ENCODE measurements around the gene CLMP. TPM values are rescaled to one million over a fixed set of nuclear protein-coding genes. Genes with fewer than 3 reads are reported as not detected.
A peak's percentile ranks its signal among the peaks of the same experiment; 100 is the strongest.

CLMP gene
- polyA plus RNA-seq, 2 of the 4 experiments (the other 2 are of a cell fraction) = 15.7 to 17.1 TPM

DNA sequence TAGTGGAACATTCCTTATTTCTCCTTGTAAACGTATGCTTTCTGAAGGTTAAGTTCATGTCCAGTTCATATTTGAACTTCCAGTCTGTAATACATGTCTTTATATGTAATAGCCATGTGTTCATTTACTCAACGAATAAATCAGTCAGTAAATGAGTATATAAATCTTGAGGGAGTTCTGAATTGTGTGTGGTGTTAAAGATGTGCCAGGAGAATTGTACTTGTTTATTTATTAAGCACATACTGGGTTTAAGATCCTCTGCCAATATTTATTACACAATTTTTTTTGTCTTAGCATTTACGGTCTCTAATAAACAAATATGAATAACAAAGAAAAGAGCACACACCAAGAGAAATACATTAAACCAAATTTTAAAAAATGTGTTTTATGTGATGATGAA, 26.5 kb upstream of the CLMP start:
- DNase-seq (ENCODE audit: low read depth in 1 of 2, low spot score in 1 of 2) (no peak), FAIRE-seq (no peak), ATAC-seq (no peak)
- Histone ChIP-seq H3K27ac (no peak overlapping the region), H3K9me3 (peaks cover 7% of the 10 kb centered on the region), H3K4me1 (peaks cover 27% of the 10 kb centered on the region), H3K4me2 (no peak overlapping the region), H3K4me3 (no peak overlapping the region)
- POLR2A ChIA-PET = no interaction called here
- TF ChIP-seq, protein P1, sequence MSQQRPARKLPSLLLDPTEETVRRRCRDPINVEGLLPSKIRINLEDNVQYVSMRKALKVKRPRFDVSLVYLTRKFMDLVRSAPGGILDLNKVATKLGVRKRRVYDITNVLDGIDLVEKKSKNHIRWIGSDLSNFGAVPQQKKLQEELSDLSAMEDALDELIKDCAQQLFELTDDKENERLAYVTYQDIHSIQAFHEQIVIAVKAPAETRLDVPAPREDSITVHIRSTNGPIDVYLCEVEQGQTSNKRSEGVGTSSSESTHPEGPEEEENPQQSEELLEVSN (IDR thresholded peaks at IDR 0.05; ENCODE audit: borderline replicate concordance, low read depth) = no peak
- TF ChIP-seq NR3C1 (IDR thresholded peaks at IDR 0.05) (no peak), KDM1A (IDR thresholded peaks at IDR 0.05; ENCODE audit: low read depth) (no peak), RNF2 (IDR thresholded peaks at IDR 0.05; ENCODE audit: borderline replicate concordance, low read depth) (no peak), CHD2 (IDR thresholded peaks at IDR 0.05; ENCODE audit: low read length, partially characterized antibody) (no peak), RAD21 (conservative IDR thresholded peaks at IDR 0.05 in 1 of 2, IDR thresholded peaks at IDR 0.05 in 1 of 2) (no peak), HOXB13 (CRISPR knock-in tag; IDR thresholded peaks at IDR 0.05; ENCODE audit: low read depth) (no peak), NPAS2 (CRISPR knock-in tag; IDR thresholded peaks at IDR 0.05; ENCODE audit: borderline replicate concordance) (no peak)
- TF ChIP-seq, protein P2, sequence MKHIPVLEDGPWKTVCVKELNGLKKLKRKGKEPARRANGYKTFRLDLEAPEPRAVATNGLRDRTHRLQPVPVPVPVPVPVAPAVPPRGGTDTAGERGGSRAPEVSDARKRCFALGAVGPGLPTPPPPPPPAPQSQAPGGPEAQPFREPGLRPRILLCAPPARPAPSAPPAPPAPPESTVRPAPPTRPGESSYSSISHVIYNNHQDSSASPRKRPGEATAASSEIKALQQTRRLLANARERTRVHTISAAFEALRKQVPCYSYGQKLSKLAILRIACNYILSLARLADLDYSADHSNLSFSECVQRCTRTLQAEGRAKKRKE (CRISPR knock-in tag; IDR thresholded peaks at IDR 0.05; ENCODE audit: low read depth) = no peak
- TF ChIP-seq, protein P3, sequence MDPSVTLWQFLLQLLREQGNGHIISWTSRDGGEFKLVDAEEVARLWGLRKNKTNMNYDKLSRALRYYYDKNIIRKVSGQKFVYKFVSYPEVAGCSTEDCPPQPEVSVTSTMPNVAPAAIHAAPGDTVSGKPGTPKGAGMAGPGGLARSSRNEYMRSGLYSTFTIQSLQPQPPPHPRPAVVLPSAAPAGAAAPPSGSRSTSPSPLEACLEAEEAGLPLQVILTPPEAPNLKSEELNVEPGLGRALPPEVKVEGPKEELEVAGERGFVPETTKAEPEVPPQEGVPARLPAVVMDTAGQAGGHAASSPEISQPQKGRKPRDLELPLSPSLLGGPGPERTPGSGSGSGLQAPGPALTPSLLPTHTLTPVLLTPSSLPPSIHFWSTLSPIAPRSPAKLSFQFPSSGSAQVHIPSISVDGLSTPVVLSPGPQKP (IDR thresholded peaks at IDR 0.05; ENCODE audit: low read depth, low read length) = no peak
- WGBS (ENCODE audit: missing lambda C conversion rate) = 89% methylated on average over 3 of the region's 3 CpGs
- CTCF ChIA-PET = no interaction called here

DNA sequence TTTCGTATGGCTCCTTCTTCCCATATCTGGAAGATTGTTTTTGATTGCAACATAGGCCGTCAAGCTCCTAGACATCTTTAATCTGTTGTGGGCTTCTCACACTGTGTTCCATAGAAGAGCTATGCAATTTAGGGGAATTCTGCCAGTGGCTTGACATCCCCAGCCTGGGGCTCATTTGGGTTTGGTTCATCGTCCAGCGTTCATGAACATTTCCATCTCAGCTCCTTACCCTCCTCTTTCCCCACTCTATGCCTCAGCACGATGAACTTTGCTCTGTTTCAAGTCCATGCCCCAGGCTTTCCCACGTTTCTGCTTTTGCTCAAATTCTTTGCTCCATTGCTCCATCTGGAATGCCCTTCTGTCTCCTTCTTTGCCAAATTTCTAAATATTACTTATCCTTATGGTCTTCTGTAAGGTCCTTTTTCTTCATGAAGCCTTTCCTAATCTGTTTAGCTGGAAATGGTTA, 26.1 kb upstream of the CLMP start:
- peak overlapping the region in 1 of 2 experiments; percentile 6; a peak in 1 of 6 replicates for H3K27ac ChIP-seq
- WGBS (ENCODE audit: missing lambda C conversion rate) = 87% methylated on average over 6 of the region's 6 CpGs
- ChIA-PET CTCF (interaction anchor here (0.8 kb wide), 1 partner anchor 53 kb away, joined by 3 read pairs; no protein-coding TSS in a partner anchor), POLR2A (no interaction called here)
- DNase-seq (ENCODE audit: low read depth in 1 of 2, low spot score in 1 of 2) (no peak), FAIRE-seq (no peak), ATAC-seq (no peak)
- no peak for TF ChIP-seq KDM1A (IDR thresholded peaks at IDR 0.05; ENCODE audit: low read depth)
- TF ChIP-seq POLR2A (IDR thresholded peaks at IDR 0.05; ENCODE audit: low read length) = no peak
- no peak for TF ChIP-seq TP53 (CRISPR knock-in tag; IDR thresholded peaks at IDR 0.05)
- TF ChIP-seq, protein P4, sequence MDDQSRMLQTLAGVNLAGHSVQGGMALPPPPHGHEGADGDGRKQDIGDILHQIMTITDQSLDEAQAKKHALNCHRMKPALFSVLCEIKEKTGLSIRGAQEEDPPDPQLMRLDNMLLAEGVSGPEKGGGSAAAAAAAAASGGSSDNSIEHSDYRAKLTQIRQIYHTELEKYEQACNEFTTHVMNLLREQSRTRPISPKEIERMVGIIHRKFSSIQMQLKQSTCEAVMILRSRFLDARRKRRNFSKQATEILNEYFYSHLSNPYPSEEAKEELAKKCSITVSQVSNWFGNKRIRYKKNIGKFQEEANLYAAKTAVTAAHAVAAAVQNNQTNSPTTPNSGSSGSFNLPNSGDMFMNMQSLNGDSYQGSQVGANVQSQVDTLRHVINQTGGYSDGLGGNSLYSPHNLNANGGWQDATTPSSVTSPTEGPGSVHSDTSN (IDR thresholded peaks at IDR 0.05) = no peak
- TF ChIP-seq ZSCAN20 (CRISPR knock-in tag; IDR thresholded peaks at IDR 0.05) = no peak
- TF ChIP-seq GATA3 (IDR thresholded peaks at IDR 0.05; ENCODE audit: borderline replicate concordance) = no peak
- TF ChIP-seq RNF2 (IDR thresholded peaks at IDR 0.05; ENCODE audit: borderline replicate concordance, low read depth) = no peak
- TF ChIP-seq HOXA7 (CRISPR knock-in tag; IDR thresholded peaks at IDR 0.05) = no peak
- TF ChIP-seq, protein P1 (IDR thresholded peaks at IDR 0.05; ENCODE audit: borderline replicate concordance, low read depth) = no peak
- TF ChIP-seq, protein P5, sequence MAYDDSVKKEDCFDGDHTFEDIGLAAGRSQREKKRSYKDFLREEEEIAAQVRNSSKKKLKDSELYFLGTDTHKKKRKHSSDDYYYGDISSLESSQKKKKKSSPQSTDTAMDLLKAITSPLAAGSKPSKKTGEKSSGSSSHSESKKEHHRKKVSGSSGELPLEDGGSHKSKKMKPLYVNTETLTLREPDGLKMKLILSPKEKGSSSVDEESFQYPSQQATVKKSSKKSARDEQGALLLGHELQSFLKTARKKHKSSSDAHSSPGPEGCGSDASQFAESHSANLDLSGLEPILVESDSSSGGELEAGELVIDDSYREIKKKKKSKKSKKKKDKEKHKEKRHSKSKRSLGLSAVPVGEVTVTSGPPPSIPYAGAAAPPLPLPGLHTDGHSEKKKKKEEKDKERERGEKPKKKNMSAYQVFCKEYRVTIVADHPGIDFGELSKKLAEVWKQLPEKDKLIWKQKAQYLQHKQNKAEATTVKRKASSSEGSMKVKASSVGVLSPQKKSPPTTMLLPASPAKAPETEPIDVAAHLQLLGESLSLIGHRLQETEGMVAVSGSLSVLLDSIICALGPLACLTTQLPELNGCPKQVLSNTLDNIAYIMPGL (CRISPR knock-in tag; IDR thresholded peaks at IDR 0.05; ENCODE audit: borderline replicate concordance) = no peak
- TF ChIP-seq SREBF2 (IDR thresholded peaks at IDR 0.05) = no peak
- TF ChIP-seq, protein P2 (CRISPR knock-in tag; IDR thresholded peaks at IDR 0.05; ENCODE audit: low read depth) = no peak
- TF ChIP-seq RARB (CRISPR knock-in tag; IDR thresholded peaks at IDR 0.05) = no peak
- peaks cover 7% of the 10 kb centered on the region for H3K9me3 ChIP-seq
- no peak overlapping the region for H3K4me3 ChIP-seq
- H3K4me1 ChIP-seq = peaks cover 30% of the 10 kb centered on the region
- no peak overlapping the region for H3K4me2 ChIP-seq
